Measurements from ENCODE around the gene GNLY.

The GNLY gene

DNA sequence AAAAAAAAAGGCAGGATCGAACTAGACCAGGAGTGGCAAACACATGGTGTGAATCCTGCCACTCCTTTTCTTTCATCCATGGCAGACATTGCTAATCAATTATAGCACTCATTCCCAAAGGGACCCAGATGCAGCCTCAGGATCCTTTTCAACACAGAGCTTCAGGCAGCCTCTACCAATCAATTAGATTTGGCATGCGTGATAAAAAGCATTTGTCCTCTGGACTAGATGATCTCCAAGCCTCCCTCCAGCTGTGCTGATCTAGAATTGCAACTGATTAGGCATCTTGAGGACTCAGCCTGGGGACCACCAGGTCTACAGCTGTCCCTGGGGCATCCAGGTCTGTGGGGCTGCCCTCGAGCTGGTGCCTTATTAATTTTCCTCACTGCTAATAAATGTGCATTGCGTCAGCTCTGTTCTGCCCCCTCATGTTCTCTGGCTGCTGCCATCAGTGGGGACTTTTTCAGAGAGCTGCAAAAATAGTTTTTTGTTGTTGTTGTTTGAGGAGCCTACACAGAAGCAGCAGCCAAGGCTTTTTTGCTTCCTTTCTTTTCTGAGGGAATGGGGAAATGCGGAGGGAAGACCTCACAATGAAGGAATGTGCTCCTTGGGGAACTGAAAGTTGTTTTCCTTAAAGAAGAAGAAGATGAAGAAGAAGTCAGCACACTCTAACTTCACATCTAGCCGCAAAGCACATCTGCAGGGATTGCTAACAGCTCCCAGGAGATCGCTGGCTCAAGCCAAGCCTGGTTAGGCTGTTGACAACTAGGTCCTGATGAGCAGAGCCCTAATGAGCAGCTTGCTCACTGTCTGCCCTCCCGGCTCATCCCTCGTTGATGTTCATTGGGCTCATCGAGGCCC lies 50.8 kb downstream of the GNLY start:
- DNase-seq (ENCODE audit: low read depth): no peak

DNA sequence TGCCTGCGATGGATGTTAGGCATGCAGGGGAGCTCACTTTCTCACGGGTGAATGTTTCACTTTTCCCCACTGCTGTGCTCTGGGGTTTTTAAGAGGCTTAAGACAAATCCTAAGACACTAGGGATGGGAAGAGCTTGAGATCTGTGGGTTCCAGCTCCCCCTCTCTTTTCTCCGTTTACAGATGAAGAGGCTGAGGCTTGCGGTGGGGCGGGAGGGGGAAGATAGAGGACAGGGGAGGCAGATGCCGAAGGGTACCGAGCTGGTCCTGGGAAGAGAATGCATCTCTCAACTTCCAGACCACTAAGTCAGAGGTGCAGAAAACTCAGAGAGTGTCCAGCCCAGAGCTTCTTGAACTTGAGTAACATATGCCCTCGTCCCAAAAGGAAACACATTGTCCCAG lies 51.5 kb downstream of the GNLY start:
- DNase-seq (ENCODE audit: low read depth): no peak

DNA sequence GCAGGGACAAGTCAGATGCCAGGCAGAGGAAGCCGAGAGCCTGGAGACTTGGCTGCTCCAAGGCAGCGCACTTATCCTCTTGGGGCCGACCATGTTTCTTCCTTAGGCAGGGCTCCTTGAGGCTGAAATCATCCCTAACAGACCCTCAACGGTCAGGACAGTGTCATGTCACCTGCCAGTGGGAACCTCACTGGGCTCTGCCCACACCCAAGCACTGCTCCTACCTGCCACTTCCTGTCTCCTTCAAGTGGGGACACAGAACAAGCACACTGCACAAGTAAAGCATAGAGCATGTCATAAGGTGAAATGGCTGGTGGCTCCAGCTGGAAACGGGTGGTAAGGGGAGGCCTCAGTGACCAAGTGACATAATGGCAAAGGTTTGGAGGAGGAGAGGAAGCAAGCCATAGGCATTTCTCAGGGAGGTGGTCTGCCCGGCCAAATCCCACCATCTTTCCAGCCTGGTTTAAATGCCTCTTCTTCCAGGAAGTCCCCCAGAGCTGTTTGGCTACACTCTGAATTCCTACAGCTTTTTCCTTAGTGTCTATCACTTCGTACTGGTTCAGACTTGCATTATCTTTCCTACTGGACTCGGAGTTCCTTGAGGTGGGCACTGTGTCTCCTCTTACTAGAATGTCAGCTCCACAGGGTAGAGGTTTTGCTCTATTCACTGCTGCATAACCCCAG lies 52.3 kb downstream of the GNLY start:
- DNase-seq (ENCODE audit: low read depth): no peak

DNA sequence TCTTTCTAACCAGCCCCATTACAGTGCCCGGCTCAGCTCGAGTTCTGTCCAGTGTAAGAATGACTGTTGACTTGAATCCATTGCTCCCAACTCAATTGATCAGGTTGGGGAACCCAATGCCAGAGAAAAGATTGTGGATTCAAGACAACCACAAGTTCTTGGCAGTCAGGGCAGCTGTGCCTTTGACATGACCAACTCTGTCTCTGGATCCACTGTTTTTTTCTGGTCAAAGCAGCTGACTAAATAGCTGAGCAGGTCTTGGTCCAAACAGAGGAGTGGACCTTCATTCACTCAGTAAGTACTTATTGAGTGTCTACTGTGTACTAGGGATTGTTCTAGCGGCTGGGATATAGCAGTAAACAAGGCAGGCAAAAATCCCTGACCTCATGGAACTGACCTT lies 53.3 kb downstream of the GNLY start:
- DNase-seq (ENCODE audit: low read depth): no peak

DNA sequence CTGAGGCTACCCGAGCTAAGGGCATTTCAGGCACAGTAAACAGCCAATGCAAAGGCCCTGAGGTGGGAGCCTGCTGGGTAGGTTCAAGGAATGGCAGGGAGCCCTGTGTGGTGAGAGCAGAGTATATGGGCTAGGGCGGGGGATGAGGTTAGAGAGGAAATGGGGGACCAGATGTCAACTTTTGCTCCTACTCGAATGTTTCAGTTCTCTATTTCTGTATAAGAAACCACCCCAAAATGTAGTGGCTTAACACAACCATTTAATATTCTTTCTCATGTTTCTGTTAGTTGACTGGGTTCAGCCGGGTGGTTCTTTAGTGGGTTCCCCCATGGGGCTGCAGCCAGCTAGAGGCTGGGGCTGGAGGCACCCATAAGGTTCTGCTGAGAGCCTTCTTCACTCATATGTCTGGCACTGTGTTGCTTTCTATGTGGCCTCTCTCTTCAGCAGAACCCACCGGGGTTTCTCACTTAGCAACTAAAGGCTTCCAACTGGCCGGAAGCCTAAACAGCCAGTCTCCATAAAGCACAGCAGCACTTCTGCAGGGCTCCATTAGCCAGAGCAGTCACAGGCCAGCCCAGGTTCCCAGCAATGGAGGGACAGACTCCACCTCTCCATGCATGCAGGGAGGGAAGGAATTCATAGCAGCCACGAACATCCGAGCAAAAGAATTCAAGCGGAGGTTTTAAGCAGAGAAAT lies 54.0 kb downstream of the GNLY start:
- DNase-seq (ENCODE audit: low read depth): no peak
